Hepatocyte (in vitro differentiated cells): ENCODE results near the gene CABP2.
A peak's percentile ranks its signal among the peaks of the same experiment; 100 is the strongest.

Experiments
- CTCF ChIP-seq: fragments of 200-600 bp; sonication (generic); IDR thresholded peaks from 2 replicates; pipeline ENCODE4 v1.5.1; 2016; ENCODE audit warnings: antibody characterized with exemption, mild to moderate bottlenecking; ENCODE audit not compliant: poor library complexity
- EZH2 ChIP-seq: fragments of 200-600 bp; sonication (generic); IDR thresholded peaks from 2 replicates; pipeline ENCODE4 v1.6.1; 2016; ENCODE audit warnings: antibody characterized with exemption, mild to moderate bottlenecking, borderline replicate concordance
- EZH2phosphoT487 ChIP-seq: fragments of 200-600 bp; sonication (generic); IDR thresholded peaks from one replicate; pipeline ENCODE4 v1.6.1; 2018; ENCODE audit warnings: antibody characterized with exemption, mild to moderate bottlenecking, low read depth, moderate library complexity; ENCODE audit not compliant: unreplicated experiment, severe bottlenecking

- peak; percentile 92 for TF ChIP-seq CTCF
- TF ChIP-seq EZH2phosphoT487, result no peak
- TF ChIP-seq EZH2, result no peak
Measured at GRCh38 chr11:67505605-67506396, 17.4 kb downstream of the CABP2 start.
